Stimulated activated CD8-positive, alpha-beta memory T cell treated with anti-CD3 and anti-CD28 coated beads, Interleukin-7, amount 100 ng/mL, for 1 hour (primary cell): ENCODE data around the gene CERS4.
"Not testable (repeated sequence)": the region's sequence is repeated elsewhere in the genome, so short reads cannot be mapped to it uniquely, and the experiment has no call there.

Experiments
- DNase-seq, 2 donors: peaks; one replicate each; pipeline ENCODE4 v3.0.0-alpha.2; 2020; ENCODE audit warnings: low read depth in 2 of 2

Gene CERS4

DNA sequence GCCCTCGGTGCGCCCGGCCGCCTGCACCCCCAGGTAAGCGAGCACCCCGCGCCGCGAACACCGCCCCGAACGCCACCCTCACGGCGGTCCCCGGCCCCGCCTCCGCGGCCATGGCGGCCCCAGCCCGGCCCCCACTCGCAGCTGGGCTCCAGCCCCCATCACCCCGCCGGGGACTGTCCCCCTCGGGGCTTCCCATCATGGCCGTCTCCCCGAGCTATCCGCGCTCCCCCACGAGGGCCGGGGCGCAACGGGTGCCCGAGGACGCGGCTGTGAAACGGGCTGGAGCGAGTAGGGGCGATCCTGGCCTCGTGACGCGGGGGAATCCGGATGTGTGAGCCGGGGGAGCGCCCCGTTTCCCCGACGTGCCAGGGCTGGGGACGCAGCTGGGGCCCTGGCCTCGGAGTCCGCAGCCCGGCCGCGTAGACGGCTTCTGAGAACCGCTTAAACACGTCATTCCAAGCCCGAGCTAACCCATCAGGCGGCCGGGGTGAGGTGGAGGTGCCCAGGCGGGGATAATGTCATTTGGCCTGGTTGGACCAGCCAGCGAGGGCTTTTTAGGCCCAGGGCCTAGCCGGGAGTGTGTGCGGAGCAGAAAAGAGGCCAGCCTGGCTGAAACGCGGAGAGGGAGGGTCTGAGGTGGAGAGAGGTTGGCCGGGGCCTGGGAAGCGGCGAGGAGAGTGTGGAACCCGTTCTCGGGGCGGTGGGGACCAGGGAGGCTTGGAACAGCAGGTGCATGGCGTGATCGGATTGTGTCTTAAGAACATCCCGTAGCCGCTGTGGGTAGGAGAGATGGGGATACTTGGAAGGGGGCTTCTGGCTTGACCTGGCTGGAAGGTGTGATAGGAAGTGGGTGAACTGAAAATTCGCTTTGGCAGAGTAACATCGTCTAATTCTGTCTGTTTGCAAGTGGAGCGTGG is 550 bp downstream of the CERS4 start:
- peak; percentile 55 to 62 for DNase-seq

DNA sequence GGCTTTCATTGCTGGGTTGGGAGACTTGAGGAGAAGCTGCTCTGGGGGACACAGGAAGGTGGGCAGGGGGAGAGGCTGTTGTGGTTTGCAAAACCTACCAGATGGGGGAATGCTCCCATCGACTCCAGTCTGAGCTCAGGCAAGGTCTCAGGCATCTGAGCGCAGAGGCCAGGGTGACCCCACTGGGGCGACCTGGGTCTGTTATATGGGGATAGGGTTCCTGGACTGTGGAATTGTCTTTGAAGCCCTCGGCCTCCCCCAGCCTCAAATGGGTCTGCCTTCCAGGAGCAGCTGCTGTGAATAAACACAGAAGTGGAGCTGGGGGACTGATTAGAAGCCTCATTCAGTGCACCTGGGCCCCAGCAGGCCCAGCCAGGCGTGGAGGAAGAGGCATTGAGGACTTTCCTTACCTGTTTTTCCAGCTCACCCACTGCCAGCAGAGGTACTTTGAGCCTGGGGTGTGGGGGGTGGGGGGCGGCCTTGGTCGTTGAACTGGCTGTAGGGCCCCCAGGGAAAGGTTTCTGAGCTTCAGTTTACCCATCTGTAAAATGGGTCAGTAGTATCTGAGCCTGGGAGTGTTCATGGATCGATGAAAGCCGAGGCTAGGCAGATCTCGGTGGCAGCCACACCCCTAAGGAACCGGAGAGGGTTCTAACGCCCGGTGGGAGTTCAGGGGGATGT is 1.4 kb downstream of the CERS4 start:
- no peak for DNase-seq

DNA sequence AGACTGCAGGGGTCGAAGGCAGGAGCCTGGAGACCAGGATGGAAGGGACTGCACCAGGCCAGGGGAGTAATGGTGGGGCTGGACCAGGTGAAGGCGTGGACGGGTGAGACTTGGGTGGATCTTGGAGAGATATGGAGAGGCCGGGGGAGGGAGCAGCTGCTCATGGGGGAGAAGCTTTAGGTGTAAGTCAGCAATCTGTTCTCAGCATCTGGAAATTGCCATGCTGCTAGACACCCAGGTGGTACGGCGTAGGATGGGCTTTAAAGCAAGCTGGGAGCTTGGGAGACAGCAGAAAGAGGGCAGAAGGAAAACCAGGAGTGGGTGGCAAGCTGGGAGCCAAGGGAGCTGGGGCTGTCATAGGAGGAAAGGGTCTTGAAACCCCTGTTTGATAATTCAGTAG is 3.0 kb downstream of the CERS4 start:
- no peak for DNase-seq

DNA sequence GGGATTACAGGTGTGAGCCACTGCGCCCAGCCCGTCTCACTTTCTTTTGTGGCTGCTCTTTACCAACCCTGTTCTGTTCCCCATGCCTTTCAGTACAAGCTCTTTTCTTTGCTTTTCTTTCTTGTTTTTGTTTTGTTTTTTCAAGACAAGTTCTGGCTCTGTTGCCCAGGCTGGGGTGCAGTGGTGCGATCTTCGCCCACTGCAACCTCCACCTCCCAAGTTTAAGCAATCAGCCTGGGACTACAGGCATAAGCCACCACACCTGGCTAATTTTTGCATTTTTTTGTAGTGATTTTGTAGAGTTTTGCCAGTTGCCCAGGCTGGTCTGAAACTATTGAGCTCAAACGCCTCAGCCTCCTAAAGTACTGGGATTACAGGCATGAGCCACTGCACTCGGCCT is 3.7 kb downstream of the CERS4 start:
- DNase-seq: no peak

DNA sequence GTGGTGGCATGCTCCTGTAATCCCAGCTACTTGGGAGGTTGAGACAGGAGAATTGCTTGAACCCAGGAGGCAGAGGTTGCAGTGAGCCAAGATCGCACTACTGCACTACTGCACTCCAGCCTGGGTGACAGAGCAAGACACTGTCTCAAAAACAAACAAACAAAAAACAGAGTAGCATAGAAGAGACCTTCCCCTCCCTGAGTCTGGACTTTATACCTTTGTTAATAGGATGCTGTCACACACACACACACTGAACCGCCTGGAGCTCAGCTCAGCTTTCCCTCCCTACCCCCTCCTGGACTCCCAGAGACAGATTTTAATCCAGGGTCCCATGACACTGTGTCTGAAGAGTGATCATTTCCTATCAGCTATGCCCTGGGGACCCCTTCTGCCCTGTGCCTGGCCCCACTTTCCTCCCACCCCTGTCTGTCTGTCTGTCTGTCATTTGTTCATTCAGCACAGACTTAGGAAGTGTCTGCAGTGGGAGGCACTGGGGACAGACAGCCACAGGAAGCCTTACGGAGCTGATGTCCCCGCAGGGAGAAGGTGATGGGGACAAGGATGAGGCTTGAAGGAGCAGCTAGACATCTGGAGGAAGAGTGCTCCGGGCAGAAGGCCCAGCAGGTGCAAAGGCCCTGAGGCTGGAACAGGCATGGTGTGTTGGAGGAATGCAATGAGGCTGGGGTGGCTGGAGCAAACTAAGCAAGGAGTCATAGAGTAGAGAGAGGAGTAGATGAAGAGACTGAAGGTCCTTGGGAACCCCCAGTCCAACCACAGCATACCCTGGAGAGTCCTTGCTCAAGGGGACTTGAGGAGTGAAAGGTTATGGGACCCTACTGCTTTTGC is 4.9 kb downstream of the CERS4 start:
- no peak for DNase-seq

DNA sequence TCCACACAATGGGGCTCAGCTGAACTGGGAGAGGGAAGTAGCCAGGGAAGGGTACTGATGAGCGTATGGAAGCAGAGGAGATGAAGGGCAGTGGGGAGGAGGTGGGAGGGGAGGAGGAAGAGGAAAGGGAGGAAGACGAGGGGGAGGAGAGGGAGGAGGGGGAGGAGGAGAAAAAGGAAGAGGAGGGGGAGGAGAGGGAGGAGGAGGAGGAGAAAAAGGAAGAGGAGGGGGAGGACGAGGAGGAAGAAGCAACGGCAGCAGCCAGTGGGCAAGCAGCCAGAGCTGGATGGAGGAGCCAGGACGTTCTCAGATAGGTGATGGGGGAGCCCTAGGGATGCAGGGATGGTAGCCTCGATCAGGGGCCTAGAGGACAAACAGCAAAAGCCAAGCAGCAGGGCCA is 5.6 kb downstream of the CERS4 start:
- no peak for DNase-seq

DNA sequence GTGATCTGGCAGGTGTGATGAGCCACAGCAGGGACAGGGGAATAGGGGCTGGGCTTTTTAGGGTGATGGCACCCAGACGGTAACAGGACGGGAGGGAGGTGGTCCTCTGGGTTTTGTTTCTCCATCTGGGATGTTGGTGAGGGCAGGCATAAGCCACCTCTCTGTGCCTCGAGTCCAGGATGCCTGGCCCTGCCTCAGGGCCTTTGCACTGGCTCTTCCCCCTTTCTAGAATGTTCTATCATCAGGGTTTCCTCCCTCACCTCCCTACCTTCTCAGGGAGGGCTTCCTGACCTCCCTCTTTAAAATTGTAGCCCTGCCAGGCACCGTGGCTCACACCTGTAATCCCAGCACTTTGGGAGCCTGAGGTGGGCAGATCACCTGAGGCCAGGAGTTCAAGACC is 6.6 kb downstream of the CERS4 start:
- no peak for DNase-seq

DNA sequence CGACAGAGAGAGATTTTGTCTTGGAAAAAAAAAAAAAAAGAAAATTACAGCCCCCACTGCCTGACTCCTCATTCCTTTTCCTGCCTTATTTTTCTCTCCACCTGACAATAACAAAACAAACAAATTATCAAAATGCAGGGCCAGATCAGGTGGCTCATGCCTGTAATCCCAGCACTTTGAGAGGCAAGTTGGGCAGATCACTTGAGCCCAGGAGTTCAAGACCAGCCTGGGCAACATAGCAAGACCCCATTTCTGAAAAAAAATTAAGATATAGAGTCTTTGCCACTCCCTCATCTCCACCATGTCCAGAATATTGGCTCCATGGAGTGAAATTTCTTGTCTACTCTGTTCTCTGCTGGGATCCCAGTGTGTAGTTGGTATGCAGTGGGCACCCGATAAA is 7.2 kb downstream of the CERS4 start:
- DNase-seq: no peak

DNA sequence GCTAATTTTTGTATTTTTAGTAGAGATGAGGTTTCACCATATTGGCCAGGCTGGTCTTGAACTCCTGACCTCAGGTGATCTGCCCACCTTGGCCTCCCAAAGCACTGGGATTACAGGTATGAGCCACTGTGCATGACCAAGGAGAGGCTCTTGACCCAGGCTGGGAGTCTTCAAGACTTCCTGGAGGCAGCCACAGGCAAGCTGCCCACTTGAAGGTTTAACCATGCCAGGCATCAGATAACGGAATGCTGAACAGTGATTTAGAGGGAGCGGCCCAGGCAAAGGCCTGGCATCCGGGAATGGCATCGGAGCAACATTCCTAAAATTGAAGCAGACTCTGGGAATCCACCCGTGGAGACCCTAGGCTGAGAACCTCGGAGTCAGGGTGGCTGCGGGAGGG is 9.0 kb downstream of the CERS4 start:
- DNase-seq: not testable (repeated sequence)

DNA sequence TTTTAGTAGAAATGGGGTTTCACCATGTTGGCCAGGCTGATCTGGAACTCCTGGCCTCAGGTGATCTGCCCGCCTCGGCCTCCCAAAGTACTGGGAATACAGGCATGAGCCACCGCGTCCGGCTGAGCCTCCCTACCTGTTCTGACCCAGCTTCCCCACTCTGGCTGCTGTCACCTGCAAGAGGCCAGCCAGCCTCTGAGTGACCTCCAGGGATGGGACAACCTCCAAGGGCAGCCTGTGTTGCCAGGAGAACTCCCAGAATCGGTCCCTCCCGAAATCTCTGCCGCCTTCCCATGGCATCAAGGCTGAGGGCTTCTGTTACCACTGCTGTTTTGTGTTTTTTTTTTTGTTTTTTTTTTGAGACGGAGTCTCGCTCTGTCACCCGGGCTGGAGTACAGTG is 11.3 kb downstream of the CERS4 start:
- no peak for DNase-seq

DNA sequence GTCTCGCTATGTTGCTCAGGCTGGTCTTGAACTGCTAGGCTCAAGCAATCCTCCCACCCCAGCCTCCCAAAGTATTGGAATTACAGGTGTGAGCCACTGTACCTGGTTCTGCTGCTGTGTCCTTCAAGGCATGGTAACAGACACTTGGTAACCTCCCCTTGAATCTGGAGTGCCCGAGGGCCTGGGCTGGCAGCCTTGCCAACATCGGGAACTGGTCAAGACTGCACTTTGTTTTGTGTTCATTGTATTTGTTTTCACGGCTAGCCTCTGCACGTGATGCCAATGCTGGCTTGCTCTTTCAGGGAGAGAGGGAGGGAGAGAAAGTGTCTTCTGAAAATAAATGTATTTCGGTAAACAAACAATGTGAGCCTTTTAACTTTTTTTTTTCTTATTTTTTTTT is 12.0 kb downstream of the CERS4 start:
- DNase-seq: no peak

DNA sequence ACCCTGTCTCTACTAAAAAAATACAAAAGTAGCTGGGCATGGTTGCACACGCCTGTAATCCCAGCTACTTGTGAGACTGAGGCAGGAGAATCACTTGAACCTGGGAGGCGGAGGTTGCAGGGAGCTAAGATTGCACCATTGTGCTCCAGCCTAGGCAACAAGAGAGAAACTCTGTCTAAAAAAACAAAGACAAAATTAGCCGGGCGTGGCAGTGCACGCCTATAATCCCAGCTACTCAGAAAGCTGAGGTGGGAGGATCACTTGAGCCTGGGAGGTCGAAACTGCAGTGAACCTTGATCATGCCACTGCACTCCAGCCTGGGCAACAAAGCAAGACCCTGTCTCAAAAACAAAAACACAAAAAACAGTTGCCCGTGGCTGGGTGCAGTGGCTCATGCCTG is 14.3 kb downstream of the CERS4 start:
- DNase-seq: not testable (repeated sequence)

DNA sequence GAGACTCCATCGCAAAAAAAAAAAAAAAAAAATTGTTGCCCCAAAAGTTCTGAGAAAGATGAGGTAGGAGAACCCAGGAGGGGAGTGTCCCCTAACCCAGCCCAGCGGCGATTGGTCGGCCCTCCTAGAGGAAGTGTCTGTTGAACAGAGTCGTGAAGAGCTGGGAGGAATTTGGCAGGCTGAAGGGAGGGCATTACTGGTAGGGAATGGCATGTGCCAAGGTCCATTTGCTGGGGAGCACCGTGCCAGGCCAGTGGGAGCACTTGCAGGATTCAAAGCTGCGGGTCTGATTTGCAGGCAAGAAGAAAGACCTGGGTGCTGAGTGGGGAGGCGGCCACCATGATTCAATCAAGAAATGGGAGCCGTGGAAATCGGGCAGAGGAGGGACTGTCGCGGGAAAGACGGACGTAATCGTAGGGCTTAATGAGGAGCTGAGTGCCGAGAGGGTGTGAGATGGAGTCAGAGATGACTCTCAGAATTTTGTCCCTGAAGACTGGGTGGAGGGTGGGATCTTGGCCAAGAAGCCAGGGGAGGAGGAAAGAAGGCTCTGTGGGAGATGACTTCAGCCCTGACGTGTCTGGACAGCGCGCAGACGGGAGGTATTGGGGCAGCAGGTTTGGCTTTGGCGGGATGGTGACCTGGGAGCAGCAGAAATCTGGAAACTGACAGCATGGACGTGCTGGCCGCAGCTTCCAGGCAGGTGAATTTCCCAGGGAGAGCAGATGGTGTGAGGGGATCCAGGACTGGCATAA is 15.4 kb downstream of the CERS4 start:
- DNase-seq: no peak

DNA sequence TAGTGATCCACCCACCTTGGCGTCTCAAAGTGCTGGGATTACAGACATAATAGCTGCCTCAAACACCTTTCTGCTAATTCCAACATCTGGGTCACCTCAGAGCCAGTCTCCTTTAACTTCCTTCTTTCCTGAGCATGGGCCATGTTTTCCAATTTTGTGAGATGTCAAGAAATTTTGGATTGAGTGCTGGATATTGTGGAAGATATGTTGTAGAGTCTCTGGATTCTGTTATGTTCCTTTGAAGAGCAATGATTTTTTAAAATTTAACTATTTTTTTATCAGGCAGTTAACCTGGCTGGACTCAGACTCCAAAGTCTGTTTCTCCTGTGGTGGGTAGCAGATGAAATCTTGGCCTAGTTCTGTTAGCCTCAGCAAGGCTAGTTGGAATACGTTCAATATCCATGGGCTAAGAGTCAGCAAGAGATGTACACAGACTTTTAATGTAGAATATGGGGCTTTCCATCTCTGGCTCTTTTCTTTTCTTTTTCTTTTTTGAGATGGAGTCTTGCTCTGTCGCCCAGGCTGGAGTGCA is 22.0 kb downstream of the CERS4 start:
- DNase-seq: no peak

DNA sequence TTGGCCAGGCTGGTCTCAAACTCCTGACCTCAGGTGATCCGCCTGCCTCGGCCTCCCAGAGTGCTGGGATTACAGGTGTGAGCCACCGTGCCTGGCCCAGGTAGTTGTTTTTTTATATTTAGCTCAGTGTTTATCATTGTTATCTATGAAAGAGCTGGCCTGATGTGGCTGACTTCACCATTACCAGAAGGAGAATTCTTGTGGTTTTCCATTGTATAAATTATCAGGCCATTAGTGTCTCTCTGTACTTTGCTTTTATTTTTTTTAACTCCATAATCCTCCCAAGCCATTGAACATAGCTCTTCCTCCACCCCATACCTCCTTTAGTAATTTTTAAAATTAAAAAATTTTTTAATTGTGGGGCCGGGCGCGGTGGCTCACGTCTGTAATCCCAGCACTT is 24.2 kb downstream of the CERS4 start:
- no peak for DNase-seq

DNA sequence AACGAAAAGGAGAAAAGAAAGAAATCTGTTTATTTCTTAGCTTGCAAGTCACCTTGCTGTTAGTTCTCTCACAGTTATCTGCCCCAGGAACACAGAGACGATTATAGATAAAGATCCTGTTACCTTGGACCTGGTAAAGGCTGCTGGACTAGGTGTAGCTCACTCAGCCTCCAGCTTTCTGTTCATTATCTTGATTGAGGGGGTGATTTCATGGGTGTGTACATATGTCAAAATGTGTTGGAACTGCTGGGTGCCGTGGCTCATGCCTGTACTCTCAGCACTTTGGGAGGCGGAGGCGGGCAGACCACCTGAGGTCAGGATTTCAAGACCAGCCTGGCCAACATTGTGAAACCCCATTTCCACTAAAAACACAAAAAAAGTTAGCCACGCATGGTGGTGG is 27.9 kb downstream of the CERS4 start:
- DNase-seq: no peak

DNA sequence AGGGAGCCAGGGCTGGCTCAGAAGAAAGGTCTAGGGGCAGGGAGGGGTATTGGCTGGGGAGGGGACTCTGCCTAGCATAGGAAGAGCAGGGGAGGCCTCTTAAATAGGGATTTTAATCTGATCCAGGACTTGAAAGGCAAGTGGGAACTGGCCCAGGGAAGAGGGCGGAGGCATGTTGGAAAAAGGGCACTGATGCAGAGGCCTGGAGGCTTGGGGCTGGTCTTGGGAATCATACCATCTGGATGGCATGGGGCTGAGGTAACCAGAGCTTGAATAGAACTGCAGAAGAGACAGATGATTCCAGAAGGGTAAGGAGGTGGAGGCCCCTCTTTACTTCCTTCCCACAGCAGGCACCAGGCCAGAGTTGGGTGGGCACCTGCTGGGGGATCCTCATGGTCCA is 29.1 kb downstream of the CERS4 start:
- no peak for DNase-seq

DNA sequence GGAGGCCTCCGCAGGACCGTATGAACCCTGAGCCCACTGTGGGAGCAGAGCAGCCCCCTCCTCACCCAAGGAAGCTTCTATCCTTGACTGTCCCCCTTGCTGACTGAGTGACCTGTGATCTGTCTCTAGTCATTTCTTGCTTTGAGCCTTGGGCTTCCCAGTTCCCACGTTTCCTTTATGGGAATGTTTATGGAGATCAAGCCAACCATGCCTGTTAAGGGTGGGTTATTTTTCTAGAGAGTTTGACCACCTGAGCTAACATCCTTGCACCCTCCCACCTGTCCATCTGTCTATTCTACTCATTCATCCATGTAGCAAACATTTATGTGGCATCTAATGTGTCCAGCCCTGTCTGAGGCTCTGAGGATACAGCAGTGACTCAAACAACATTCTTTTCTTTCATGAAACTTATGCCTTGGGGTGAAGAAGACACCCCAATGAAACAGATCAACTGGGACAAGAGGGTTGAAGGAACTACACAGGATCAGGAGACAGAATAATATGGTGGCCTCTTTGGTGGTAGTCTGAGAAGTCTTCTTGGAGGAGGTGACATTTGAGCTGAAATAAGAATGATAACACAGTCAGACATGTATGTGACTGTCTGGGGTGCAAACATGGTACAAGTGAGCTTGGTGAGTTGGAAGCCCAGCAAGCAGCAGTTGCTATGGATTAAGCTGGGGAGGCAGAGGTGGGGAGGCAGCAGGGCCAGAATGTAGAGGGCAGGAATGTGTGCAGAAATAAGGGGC is 30.5 kb downstream of the CERS4 start:
- no peak for DNase-seq

DNA sequence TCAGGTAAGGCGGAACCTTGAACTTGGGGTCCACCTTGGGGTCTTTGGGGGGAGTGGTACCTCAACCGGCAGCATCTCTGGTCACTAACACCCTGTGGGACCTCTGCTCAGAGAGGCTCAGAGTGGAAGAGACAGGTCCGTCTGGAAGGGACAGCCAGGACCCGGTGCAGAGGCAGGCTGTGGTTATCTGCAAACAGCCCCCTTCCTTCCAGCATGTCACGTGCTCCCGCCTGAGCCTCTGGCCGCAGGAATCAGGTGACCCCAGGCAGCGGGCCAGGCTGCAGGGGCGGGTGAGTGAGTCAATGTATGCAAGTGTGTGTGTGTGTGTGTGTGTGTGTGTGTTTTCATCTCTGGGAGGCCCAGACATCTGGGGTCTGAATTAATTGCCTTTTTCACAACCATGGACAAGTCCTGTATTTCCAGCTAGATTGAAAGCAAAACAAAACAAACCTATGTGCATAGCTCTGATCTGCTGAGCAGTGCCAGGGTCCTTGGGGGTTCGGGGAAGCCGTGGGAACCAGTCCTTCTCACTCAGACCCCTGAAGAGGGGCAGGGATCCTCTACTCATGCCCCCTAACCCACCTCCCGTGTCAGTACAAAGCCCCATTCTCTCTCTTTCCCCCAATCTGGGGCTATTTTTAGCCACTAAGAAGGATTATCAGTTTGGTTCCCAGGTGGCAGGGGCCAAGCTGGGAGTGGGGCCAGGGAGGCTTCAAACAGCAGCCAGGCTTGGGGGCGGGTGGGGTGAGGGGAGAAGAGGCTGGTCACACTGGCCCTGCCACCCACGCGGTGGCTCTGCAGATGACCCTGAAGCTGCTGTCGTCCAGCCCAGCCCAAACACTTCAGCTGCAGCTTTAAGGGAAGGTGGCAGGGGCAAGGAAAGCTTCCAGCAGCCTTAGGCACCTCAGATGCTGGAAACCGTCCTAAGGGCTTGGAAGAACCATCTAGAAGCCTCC is 31.4 kb downstream of the CERS4 start:
- peak; percentile 26 to 45 for DNase-seq

DNA sequence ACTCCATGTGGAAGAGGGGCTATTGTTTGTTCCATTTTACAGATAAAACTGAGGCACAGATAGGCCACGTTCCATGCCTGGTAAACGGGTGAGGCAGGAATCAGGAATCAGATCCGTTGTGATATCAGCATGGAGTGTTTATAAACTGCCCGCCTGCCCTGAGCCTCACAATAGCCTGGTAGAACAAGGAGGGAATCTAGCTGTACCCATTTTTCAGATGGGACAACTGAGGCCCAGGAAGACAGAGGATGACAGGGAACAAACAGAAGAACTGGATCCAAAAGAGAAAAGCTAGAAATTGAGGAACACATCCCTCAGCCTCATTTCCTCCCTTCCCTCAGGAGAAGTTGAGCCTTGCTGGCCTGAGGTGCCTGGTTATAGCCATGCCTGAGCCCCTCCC is 32.5 kb downstream of the CERS4 start:
- DNase-seq: no peak
